ENCODE measurements around the gene NAGS. TPM values are rescaled to one million over a fixed set of nuclear protein-coding genes. Genes with fewer than 3 reads are reported as not detected.
"Not testable (repeated sequence)": the region's sequence is repeated elsewhere in the genome, so short reads cannot be mapped to it uniquely, and the experiment has no call there.

Gene NAGS
- total RNA-seq, 1 experiment from 2014 or later: 5.1 TPM

GRCh38 chr17:43995150-43995471 is 9.3 kb upstream of the NAGS start:
- peaks cover 7% of the 10 kb centered on the region for H3K27me3 ChIP-seq (ENCODE audit: control insufficient read depth, insufficient read depth, low read length)
- no peak for DNase-seq
- H3K4me3 ChIP-seq (ENCODE audit: insufficient read depth, low read depth, low read length): no peak overlapping the region
- no peaks in the 10 kb centered on the region for H3K36me3 ChIP-seq (replicated peaks; ENCODE audit: control insufficient read depth, insufficient read depth, low read length)

- H3K4me3 ChIP-seq (ENCODE audit: insufficient read depth, low read depth, low read length); H3K36me3 ChIP-seq (replicated peaks; ENCODE audit: control insufficient read depth, insufficient read depth, low read length); H3K27me3 ChIP-seq (ENCODE audit: control insufficient read depth, insufficient read depth, low read length); DNase-seq: not testable (repeated sequence)
Measured at GRCh38 chr17:43997180-43997579, 7.2 kb upstream of the NAGS start.

GRCh38 chr17:43998552-43998951 is 5.9 kb upstream of the NAGS start:
- H3K4me3 ChIP-seq (ENCODE audit: insufficient read depth, low read depth, low read length): no peak overlapping the region
- H3K36me3 ChIP-seq (replicated peaks; ENCODE audit: control insufficient read depth, insufficient read depth, low read length): no peaks in the 10 kb centered on the region
- peaks cover 7% of the 10 kb centered on the region for H3K27me3 ChIP-seq (ENCODE audit: control insufficient read depth, insufficient read depth, low read length)
- DNase-seq: no peak

GRCh38 chr17:43999024-43999423 is 5.4 kb upstream of the NAGS start:
- Histone ChIP-seq H3K27me3 (ENCODE audit: control insufficient read depth, insufficient read depth, low read length) (peaks cover 10% of the 10 kb centered on the region), H3K4me3 (ENCODE audit: insufficient read depth, low read depth, low read length) (no peak overlapping the region), H3K36me3 (replicated peaks; ENCODE audit: control insufficient read depth, insufficient read depth, low read length) (no peaks in the 10 kb centered on the region)
- DNase-seq: no peak

- DNase-seq: no peak
- Histone ChIP-seq H3K36me3 (replicated peaks; ENCODE audit: control insufficient read depth, insufficient read depth, low read length) (no peaks in the 10 kb centered on the region), H3K4me3 (ENCODE audit: insufficient read depth, low read depth, low read length) (no peak overlapping the region), H3K27me3 (ENCODE audit: control insufficient read depth, insufficient read depth, low read length) (peaks cover 15% of the 10 kb centered on the region)
Measured at GRCh38 chr17:44000141-44000860, 4.1 kb upstream of the NAGS start.

GRCh38 chr17:44000871-44001460 is 3.5 kb upstream of the NAGS start:
- Histone ChIP-seq H3K27me3 (ENCODE audit: control insufficient read depth, insufficient read depth, low read length) (peaks cover 22% of the 10 kb centered on the region), H3K36me3 (replicated peaks; ENCODE audit: control insufficient read depth, insufficient read depth, low read length) (no peaks in the 10 kb centered on the region), H3K4me3 (ENCODE audit: insufficient read depth, low read depth, low read length) (no peak overlapping the region)
- DNase-seq: no peak

GRCh38 chr17:44001461-44001920 is 2.9 kb upstream of the NAGS start:
- DNase-seq: no peak
- peaks cover 27% of the 10 kb centered on the region for H3K27me3 ChIP-seq (ENCODE audit: control insufficient read depth, insufficient read depth, low read length)
- H3K36me3 ChIP-seq (replicated peaks; ENCODE audit: control insufficient read depth, insufficient read depth, low read length): no peaks in the 10 kb centered on the region
- no peak overlapping the region for H3K4me3 ChIP-seq (ENCODE audit: insufficient read depth, low read depth, low read length)

GRCh38 chr17:44002141-44002848 is 2.1 kb upstream of the NAGS start:
- Histone ChIP-seq H3K27me3 (ENCODE audit: control insufficient read depth, insufficient read depth, low read length) (peaks cover 27% of the 10 kb centered on the region), H3K4me3 (ENCODE audit: insufficient read depth, low read depth, low read length) (no peak overlapping the region), H3K36me3 (replicated peaks; ENCODE audit: control insufficient read depth, insufficient read depth, low read length) (no peaks in the 10 kb centered on the region)
- DNase-seq: no peak

GRCh38 chr17:44004761-44005526 is 522 bp downstream of the NAGS start:
- Histone ChIP-seq H3K27me3 (ENCODE audit: control insufficient read depth, insufficient read depth, low read length) (peaks cover 27% of the 10 kb centered on the region), H3K4me3 (ENCODE audit: insufficient read depth, low read depth, low read length) (peak overlapping the region; percentile 59), H3K36me3 (replicated peaks; ENCODE audit: control insufficient read depth, insufficient read depth, low read length) (peaks cover 2% of the 10 kb centered on the region)
- DNase-seq: peak; percentile 79

GRCh38 chr17:44005527-44006271 is 1.3 kb downstream of the NAGS start:
- H3K36me3 ChIP-seq (replicated peaks; ENCODE audit: control insufficient read depth, insufficient read depth, low read length): peaks cover 4% of the 10 kb centered on the region
- peak; percentile 93 for DNase-seq
- H3K27me3 ChIP-seq (ENCODE audit: control insufficient read depth, insufficient read depth, low read length): peaks cover 27% of the 10 kb centered on the region
- H3K4me3 ChIP-seq (ENCODE audit: insufficient read depth, low read depth, low read length): peak overlapping the region; percentile 59

- Histone ChIP-seq H3K36me3 (replicated peaks; ENCODE audit: control insufficient read depth, insufficient read depth, low read length) (peaks cover 5% of the 10 kb centered on the region), H3K4me3 (ENCODE audit: insufficient read depth, low read depth, low read length) (peak overlapping the region; percentile 59), H3K27me3 (ENCODE audit: control insufficient read depth, insufficient read depth, low read length) (peaks cover 27% of the 10 kb centered on the region)
- DNase-seq: peak; percentile 73
Measured at GRCh38 chr17:44006272-44006597, 1.8 kb downstream of the NAGS start.

GRCh38 chr17:44006598-44007345 is 2.4 kb downstream of the NAGS start:
- H3K27me3 ChIP-seq (ENCODE audit: control insufficient read depth, insufficient read depth, low read length): peaks cover 27% of the 10 kb centered on the region
- peak; percentile 100 for DNase-seq
- peaks cover 6% of the 10 kb centered on the region for H3K36me3 ChIP-seq (replicated peaks; ENCODE audit: control insufficient read depth, insufficient read depth, low read length)
- H3K4me3 ChIP-seq (ENCODE audit: insufficient read depth, low read depth, low read length): peak overlapping the region; percentile 74

- peaks cover 6% of the 10 kb centered on the region for H3K36me3 ChIP-seq (replicated peaks; ENCODE audit: control insufficient read depth, insufficient read depth, low read length)
- peak overlapping the region; percentile 74 for H3K4me3 ChIP-seq (ENCODE audit: insufficient read depth, low read depth, low read length)
- peaks cover 27% of the 10 kb centered on the region for H3K27me3 ChIP-seq (ENCODE audit: control insufficient read depth, insufficient read depth, low read length)
- peak; percentile 55 for DNase-seq
Measured at GRCh38 chr17:44007346-44008204, 3.2 kb downstream of the NAGS start.

All from H7 (cell line).